Measurements from ENCODE around the gene PRKAR2B. TPM values are rescaled to one million over a fixed set of nuclear protein-coding genes. Genes with fewer than 3 reads are reported as not detected.

Gene PRKAR2B
- total RNA-seq, 4 donors from 2014 or later = 17.5 to 30.5 (median 22.9) TPM

GRCh38 chr7:107113866-107114265, 69.4 kb downstream of the PRKAR2B start:
- TF ChIP-seq CTCF (IDR thresholded peaks at IDR 0.05) (no peak), POLR2A (IDR thresholded peaks at IDR 0.05) (no peak)
- H3K4me1 ChIP-seq = peaks cover 0 to 5% of the 10 kb centered on the region in 2 donors
- no peak for DNase-seq

GRCh38 chr7:107115114-107115513, 70.6 kb downstream of the PRKAR2B start:
- no peak for DNase-seq
- H3K4me3 ChIP-seq = no peak overlapping the region
- peaks cover 0 to 3% of the 10 kb centered on the region in 2 donors for H3K36me3 ChIP-seq
- no peaks in the 10 kb centered on the region for H3K27me3 ChIP-seq
- H3K9me3 ChIP-seq = no peaks in the 10 kb centered on the region
- H3K27ac ChIP-seq = no peak overlapping the region
- no peak for TF ChIP-seq POLR2A (IDR thresholded peaks at IDR 0.05)
- no peak for TF ChIP-seq CTCF (IDR thresholded peaks at IDR 0.05)
- intact Hi-C loops (cut with DNase I; ENCODE audit: low total_unique reads) = no loop called here
- H3K4me1 ChIP-seq = peaks cover 0 to 8% of the 10 kb centered on the region in 2 donors

More at GRCh38 chr7:107113866-107114265, 69.4 kb downstream of the PRKAR2B start:
- Histone ChIP-seq H3K27ac (no peak overlapping the region), H3K36me3 (peaks cover 0 to 3% of the 10 kb centered on the region in 2 donors), H3K9me3 (no peaks in the 10 kb centered on the region), H3K4me3 (no peak overlapping the region), H3K27me3 (no peaks in the 10 kb centered on the region)
- intact Hi-C loops (cut with DNase I; ENCODE audit: low total_unique reads) = no loop called here

GRCh38 chr7:107115762-107116540, 71.4 kb downstream of the PRKAR2B start:
- peaks cover 0 to 8% of the 10 kb centered on the region in 2 donors for H3K4me1 ChIP-seq
- intact Hi-C loops (cut with DNase I; ENCODE audit: low total_unique reads) = no loop called here
- TF ChIP-seq POLR2A (IDR thresholded peaks at IDR 0.05) = no peak
- no peak for TF ChIP-seq CTCF (IDR thresholded peaks at IDR 0.05)

DNA sequence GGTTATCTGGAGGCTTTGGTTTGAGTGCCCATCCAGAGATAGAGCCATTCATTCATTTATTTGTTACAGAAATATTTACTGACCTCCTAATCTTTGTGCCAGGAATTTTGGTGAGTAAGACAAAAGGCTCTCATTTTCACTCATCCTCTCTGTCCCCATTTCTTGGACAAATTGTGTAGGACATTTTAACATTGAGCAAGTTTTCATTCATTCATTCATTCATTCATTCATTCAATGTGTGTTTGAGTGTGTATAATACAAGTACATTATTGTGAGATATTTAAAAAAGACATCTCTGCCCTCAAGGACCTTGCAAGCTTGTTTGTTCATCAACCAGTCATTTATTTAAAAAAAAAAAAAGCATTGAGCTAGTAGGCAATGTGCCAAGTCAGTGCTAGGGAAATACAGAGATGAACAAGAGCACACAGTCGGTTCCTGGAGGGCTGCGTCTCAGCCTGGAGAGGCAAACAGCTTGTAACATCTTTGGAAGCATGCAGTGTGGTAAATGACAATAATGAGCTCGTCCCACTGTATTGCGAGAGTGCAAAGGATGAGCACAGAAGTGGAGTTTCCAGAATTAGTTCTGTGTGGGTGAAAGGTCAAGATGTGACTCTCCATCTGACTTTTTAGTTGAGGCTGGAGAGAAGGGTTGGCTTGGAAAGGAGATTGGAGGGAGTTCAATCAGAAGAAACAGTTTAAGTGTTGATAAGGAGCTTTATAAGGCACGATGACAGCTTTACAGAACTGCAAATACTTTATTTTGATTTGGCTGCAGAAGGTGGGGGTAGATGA, 73.8 kb downstream of the PRKAR2B start:
- DNase-seq = no peak
- Histone ChIP-seq H3K9me3 (no peaks in the 10 kb centered on the region), H3K27me3 (no peaks in the 10 kb centered on the region), H3K4me3 (no peak overlapping the region), H3K36me3 (no peaks in the 10 kb centered on the region), H3K4me1 (peaks cover 0 to 8% of the 10 kb centered on the region in 2 donors), H3K27ac (no peak overlapping the region)
- intact Hi-C loops (cut with DNase I; ENCODE audit: low total_unique reads) = no loop called here
- TF ChIP-seq CTCF (IDR thresholded peaks at IDR 0.05) (no peak), POLR2A (IDR thresholded peaks at IDR 0.05) (no peak)

More at GRCh38 chr7:107115762-107116540, 71.4 kb downstream of the PRKAR2B start:
- Histone ChIP-seq H3K36me3 (peaks cover 0 to 3% of the 10 kb centered on the region in 2 donors), H3K27ac (no peak overlapping the region), H3K9me3 (no peaks in the 10 kb centered on the region), H3K4me3 (no peak overlapping the region), H3K27me3 (no peaks in the 10 kb centered on the region)
- no peak for DNase-seq

Measured in uterus (tissue), 4 donors.